Breast epithelium (tissue), 3 donors: ENCODE data around the gene ACTR3.

Source experiments
- CTCF ChIP-seq, 3 donors: fragments of 450-650 bp; IDR thresholded peaks; one replicate each; pipeline ENCODE4 v1.5.1; 2016 to 2017; ENCODE audit warnings: antibody characterized with exemption in 3 of 3, mild to moderate bottlenecking in 3 of 3, moderate library complexity in 3 of 3
- POLR2AphosphoS5 ChIP-seq, 3 donors: sonication (generic); formaldehyde crosslinking; IDR thresholded peaks; one replicate each; pipeline ENCODE4 v1.6.1; 2017; ENCODE audit warnings: antibody characterized with exemption in 3 of 3

DNA sequence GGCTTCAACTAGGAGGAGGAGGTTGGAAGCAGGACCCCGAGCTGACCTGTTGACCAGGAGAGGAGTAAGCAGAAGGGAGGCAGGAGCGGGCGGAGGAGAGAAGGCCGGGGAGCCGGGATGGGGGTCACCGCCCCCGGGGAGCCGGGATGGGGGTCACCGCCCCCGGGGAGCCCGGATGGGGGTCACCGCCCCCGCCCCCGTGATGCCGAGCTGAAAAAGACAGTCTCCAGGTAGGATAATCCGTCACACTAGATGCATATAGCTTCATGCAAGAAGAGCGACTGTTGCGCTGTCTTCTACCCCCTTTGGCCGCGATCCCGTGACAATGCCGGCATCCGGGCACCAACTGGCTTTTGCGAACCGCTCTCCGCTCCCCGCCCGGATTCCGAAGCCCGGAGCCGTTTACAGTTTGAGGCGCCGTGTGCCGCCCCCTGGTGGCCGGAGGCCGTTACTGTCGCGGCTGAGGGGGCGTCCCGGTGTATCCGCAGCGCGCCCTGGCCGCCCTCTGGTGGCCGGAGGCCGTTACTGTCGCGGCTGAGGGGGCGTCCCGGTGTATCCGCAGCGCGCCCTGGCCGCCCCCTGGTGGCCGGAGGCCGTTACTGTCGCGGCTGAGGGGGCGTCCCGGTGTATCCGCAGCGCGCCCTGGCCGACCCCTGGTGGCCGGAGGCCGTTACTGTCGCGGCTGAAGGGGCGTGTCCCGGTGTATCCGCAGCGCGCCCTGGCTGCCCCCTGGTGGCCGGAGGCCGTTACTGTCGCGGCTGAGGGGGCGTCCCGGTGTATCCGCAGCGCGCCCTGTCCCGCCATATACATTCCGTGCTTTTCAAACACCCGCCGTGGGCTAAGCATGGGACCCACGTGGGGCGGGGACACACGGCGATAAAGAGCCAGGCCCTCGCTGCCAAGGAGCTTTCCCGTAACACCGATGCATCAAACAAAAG lies 89.6 kb downstream of the ACTR3 start:
- TF ChIP-seq CTCF (IDR thresholded peaks at IDR 0.05) (no peak), POLR2AphosphoS5 (IDR thresholded peaks at IDR 0.05) (no peak)
